ENCODE data around the gene GPN3. TPM values are rescaled to one million over a fixed set of nuclear protein-coding genes. Genes with fewer than 3 reads are reported as not detected.

Gene GPN3
- total and polyA plus RNA-seq, 2 of the 13 experiments (the other 11 are each of a cell fraction or from before 2014, with no cell fraction given), result 28.7 to 29.5 TPM

GRCh38 chr12:110403146-110403975 lies 64.7 kb downstream of the GPN3 start, which contains the start of gene ANAPC7 (continued):
- TF ChIP-seq ZNF703 (CRISPR knock-in tag; IDR thresholded peaks at IDR 0.05; ENCODE audit: borderline replicate concordance), result peak; percentile 84
- peak; percentile 74; the same call in 1 of the 2 replicates for TF ChIP-seq ZNF17 (CRISPR knock-in tag; IDR thresholded peaks at IDR 0.05)
- TF ChIP-seq ZNF430 (CRISPR knock-in tag; IDR thresholded peaks at IDR 0.05), result peak; percentile 72; the same call in 1 of the 2 replicates
- TF ChIP-seq ZBTB20 (CRISPR knock-in tag; IDR thresholded peaks at IDR 0.05; ENCODE audit: borderline replicate concordance, low read depth), result no peak
- TF ChIP-seq PITX1 (CRISPR knock-in tag; IDR thresholded peaks at IDR 0.05), result no peak
- no peak for TF ChIP-seq IKZF4 (CRISPR knock-in tag; IDR thresholded peaks at IDR 0.05; ENCODE audit: borderline replicate concordance, low read depth, not compliant biosample characterization)
- 0 out of 2 replicates have a peak, but pooled peaks have one; percentile 29 for TF ChIP-seq ZNF644 (CRISPR knock-in tag; IDR thresholded peaks at IDR 0.05; ENCODE audit: low read depth)
- TF ChIP-seq ZFP37 (CRISPR knock-in tag; IDR thresholded peaks at IDR 0.05; ENCODE audit: borderline replicate concordance), result no peak
- no peak for TF ChIP-seq ZNF562 (CRISPR knock-in tag; IDR thresholded peaks at IDR 0.05; ENCODE audit: borderline replicate concordance)
- TF ChIP-seq ZNF280B (CRISPR knock-in tag; IDR thresholded peaks at IDR 0.05; ENCODE audit: borderline replicate concordance), result peak; percentile 78; the same call in 1 of the 2 replicates
- TF ChIP-seq TRIM24 (CRISPR knock-in tag; IDR thresholded peaks at IDR 0.05), result no peak
- TF ChIP-seq MLX (CRISPR knock-in tag; IDR thresholded peaks at IDR 0.05), result no peak
- no peak for TF ChIP-seq PLSCR1 (CRISPR knock-in tag; IDR thresholded peaks at IDR 0.05; ENCODE audit: borderline replicate concordance)
- TF ChIP-seq SKIL (CRISPR knock-in tag; IDR thresholded peaks at IDR 0.05; ENCODE audit: borderline replicate concordance), result no peak
- peak; percentile 36; the same call in 1 of the 2 replicates for TF ChIP-seq POGK (CRISPR knock-in tag; conservative IDR thresholded peaks at IDR 0.05)
- TF ChIP-seq SIX1 (CRISPR knock-in tag; IDR thresholded peaks at IDR 0.05; ENCODE audit: borderline replicate concordance), result no peak
- TF ChIP-seq ZNF563 (CRISPR knock-in tag; IDR thresholded peaks at IDR 0.05), result peak; percentile 72; the same call in 1 of the 2 replicates
- peak; percentile 86; the same call in 1 of the 2 replicates for TF ChIP-seq ZNF232 (CRISPR knock-in tag; IDR thresholded peaks at IDR 0.05; ENCODE audit: borderline replicate concordance)
- TF ChIP-seq FOXO1 (CRISPR knock-in tag; IDR thresholded peaks at IDR 0.05), result no peak
- peak; percentile 91 for TF ChIP-seq KMT2A (CRISPR knock-in tag; IDR thresholded peaks at IDR 0.05)

All from HepG2 (cell line).